ENCODE results near the gene ZNF764. TPM values are rescaled to one million over a fixed set of nuclear protein-coding genes. Genes with fewer than 3 reads are reported as not detected.

The ZNF764 gene
- polyA plus RNA-seq, 1 donor (not counting 4 experiments of a cell fraction or from before 2014, with no cell fraction given), result 1.6 TPM

- H2AFZ ChIP-seq (ENCODE audit: control insufficient read depth, low read length), result no peak overlapping the region
These were observed 25.0 kb downstream of the ZNF764 start for GRCh38 chr16:30533146-30533522.

GRCh38 chr16:30532285-30533145, 25.7 kb downstream of the ZNF764 start:
- peaks cover 26% of the 10 kb centered on the region for H3K4me1 ChIP-seq (ENCODE audit: control insufficient read depth, extremely low read depth, insufficient read depth, low read length)
- H3K27me3 ChIP-seq (ENCODE audit: control insufficient read depth, extremely low read depth, insufficient read depth, low read length), result no peaks in the 10 kb centered on the region

More at GRCh38 chr16:30533146-30533522, 25.0 kb downstream of the ZNF764 start:
- Histone ChIP-seq H4K20me1 (ENCODE audit: control insufficient read depth, extremely low read depth, insufficient read depth, low read length) (no peaks in the 10 kb centered on the region), H3K9me1 (ENCODE audit: control insufficient read depth, extremely low read depth, insufficient read depth, low read length) (no peaks in the 10 kb centered on the region), H3K79me2 (ENCODE audit: control insufficient read depth, insufficient read depth, low read length) (peaks cover 11% of the 10 kb centered on the region), H3K9me3 (ENCODE audit: control insufficient read depth, low read depth, low read length) (no peaks in the 10 kb centered on the region), H3K4me3 (ENCODE audit: control insufficient read depth in 2 of 3, extremely low read depth in 1 of 3, insufficient read depth in 2 of 3, low read depth in 1 of 3, low read length in 3 of 3) (no peak overlapping the region), H3K27me3 (ENCODE audit: control insufficient read depth, extremely low read depth, insufficient read depth, low read length) (no peaks in the 10 kb centered on the region), H3K4me2 (ENCODE audit: control insufficient read depth, extremely low read depth, insufficient read depth, low read depth, low read length) (peak overlapping the region; percentile 97), H3K4me1 (ENCODE audit: control insufficient read depth, extremely low read depth, insufficient read depth, low read length) (peaks cover 20% of the 10 kb centered on the region), H3K36me3 (ENCODE audit: control insufficient read depth in 2 of 2, extremely low read depth in 1 of 2, insufficient read depth in 2 of 2, low read length in 2 of 2) (no peaks in the 10 kb centered on the region), H3K9ac (ENCODE audit: control insufficient read depth, extremely low read depth, insufficient read depth, low read length) (no peak overlapping the region), H3K27ac (ENCODE audit: control insufficient read depth, insufficient read depth, low read length) (no peak overlapping the region)
- TF ChIP-seq CTCF (optimal IDR thresholded peaks at IDR 0.05 in 1 of 3, IDR thresholded peaks at IDR 0.05 in 1 of 3, conservative IDR thresholded peaks at IDR 0.05 in 1 of 3; ENCODE audit: extremely low read depth in 1 of 3, insufficient read depth in 2 of 3, low read length in 3 of 3) (no peak), EZH2 (IDR thresholded peaks at IDR 0.05; ENCODE audit: low read length) (no peak)
- dilution Hi-C loops (cut with MboI; ENCODE audit: extremely low pct_ligation_motif_present, low sequenced_read_pairs), result no loop called here
- FAIRE-seq (no peak), DNase-seq (ENCODE audit: low read depth, low spot score) (no peak)

More at GRCh38 chr16:30532285-30533145, 25.7 kb downstream of the ZNF764 start:
- TF ChIP-seq CTCF (optimal IDR thresholded peaks at IDR 0.05 in 1 of 3, IDR thresholded peaks at IDR 0.05 in 1 of 3, conservative IDR thresholded peaks at IDR 0.05 in 1 of 3; ENCODE audit: extremely low read depth in 1 of 3, insufficient read depth in 2 of 3, low read length in 3 of 3) (no peak), EZH2 (IDR thresholded peaks at IDR 0.05; ENCODE audit: low read length) (no peak)
- Histone ChIP-seq H4K20me1 (ENCODE audit: control insufficient read depth, extremely low read depth, insufficient read depth, low read length) (no peaks in the 10 kb centered on the region), H3K27ac (ENCODE audit: control insufficient read depth, insufficient read depth, low read length) (no peak overlapping the region), H3K4me3 (ENCODE audit: control insufficient read depth in 2 of 3, extremely low read depth in 1 of 3, insufficient read depth in 2 of 3, low read depth in 1 of 3, low read length in 3 of 3) (no peak overlapping the region), H3K79me2 (ENCODE audit: control insufficient read depth, insufficient read depth, low read length) (peaks cover 11% of the 10 kb centered on the region), H3K9me3 (ENCODE audit: control insufficient read depth, low read depth, low read length) (no peaks in the 10 kb centered on the region), H3K4me2 (ENCODE audit: control insufficient read depth, extremely low read depth, insufficient read depth, low read depth, low read length) (no peak overlapping the region), H3K36me3 (ENCODE audit: control insufficient read depth in 2 of 2, extremely low read depth in 1 of 2, insufficient read depth in 2 of 2, low read length in 2 of 2) (no peaks in the 10 kb centered on the region), H3K9ac (ENCODE audit: control insufficient read depth, extremely low read depth, insufficient read depth, low read length) (no peak overlapping the region), H2AFZ (ENCODE audit: control insufficient read depth, low read length) (no peak overlapping the region), H3K9me1 (ENCODE audit: control insufficient read depth, extremely low read depth, insufficient read depth, low read length) (no peaks in the 10 kb centered on the region)
- no peak for DNase-seq (ENCODE audit: low read depth, low spot score)
- dilution Hi-C loops (cut with MboI; ENCODE audit: extremely low pct_ligation_motif_present, low sequenced_read_pairs), result no loop called here
- no peak for FAIRE-seq
